HepG2 (cell line): Measurements from ENCODE around the gene GNPDA1. TPM values are rescaled to one million over a fixed set of nuclear protein-coding genes. Genes with fewer than 3 reads are reported as not detected.

Experiments used
- AKAP8 ChIP-seq: sonication (generic); formaldehyde crosslinking; IDR thresholded peaks from 2 replicates; pipeline ENCODE4 v1.5.1; 2020; ENCODE audit warnings: mild to moderate bottlenecking, missing genetic modification reagents
- ARNTL ChIP-seq: sonication (generic); formaldehyde crosslinking; IDR thresholded peaks from 2 replicates; pipeline ENCODE4 v1.4.0; 2020; ENCODE audit warnings: mild to moderate bottlenecking, missing genetic modification reagents
- GFI1 ChIP-seq: sonication (generic); formaldehyde crosslinking; IDR thresholded peaks from 2 replicates; pipeline ENCODE4 v1.5.0; 2020; ENCODE audit warnings: missing genetic modification reagents, mild to moderate bottlenecking, borderline replicate concordance
- PHF20 ChIP-seq: sonication (generic); formaldehyde crosslinking; IDR thresholded peaks from 2 replicates; pipeline ENCODE4 v1.5.0; 2020; ENCODE audit warnings: mild to moderate bottlenecking, missing genetic modification reagents
- SMAD3 ChIP-seq: sonication (generic); formaldehyde crosslinking; IDR thresholded peaks from 2 replicates; pipeline ENCODE4 v1.4.0; 2020; ENCODE audit warnings: missing genetic modification reagents
- SOX13 ChIP-seq, 3 experiments: fragments of 450-650 bp in 1 of 3; sonication (generic) in 1 of 3; formaldehyde crosslinking in 1 of 3; IDR thresholded peaks in 2 of 3; conservative IDR thresholded peaks in 1 of 3; 2 replicates each; pipeline versions ENCODE4 v1.5.0 to v1.6.1; 2016 to 2020; ENCODE audit warnings: antibody characterized with exemption in 1 of 3, mild to moderate bottlenecking in 1 of 3, missing compliant biosample characterization in 1 of 3, missing genetic modification reagents in 1 of 3, moderate library complexity in 1 of 3
- TSC22D2 ChIP-seq: sonication (generic); formaldehyde crosslinking; IDR thresholded peaks from 2 replicates; pipeline ENCODE4 v1.5.1; 2020; ENCODE audit warnings: missing genetic modification reagents, mild to moderate bottlenecking, borderline replicate concordance
- ZIK1 ChIP-seq: sonication (generic); formaldehyde crosslinking; IDR thresholded peaks from 2 replicates; pipeline ENCODE4 v1.5.0; 2020; ENCODE audit warnings: mild to moderate bottlenecking, low read depth, missing genetic modification reagents, borderline replicate concordance
- ZMAT3 ChIP-seq: sonication (generic); formaldehyde crosslinking; conservative IDR thresholded peaks from 2 replicates; pipeline ENCODE4 v1.7.0; 2021; ENCODE audit warnings: missing genetic modification reagents
- ZNF260 ChIP-seq: sonication (generic); formaldehyde crosslinking; IDR thresholded peaks from 2 replicates; pipeline ENCODE4 v1.4.0; 2020; ENCODE audit warnings: missing genetic modification reagents, low read depth, mild to moderate bottlenecking, borderline replicate concordance
- ZNF263 ChIP-seq: sonication (generic); formaldehyde crosslinking; IDR thresholded peaks from 2 replicates; pipeline ENCODE4 v1.4.0; 2020; ENCODE audit warnings: missing genetic modification reagents
- ZNF331 ChIP-seq: sonication (generic); formaldehyde crosslinking; IDR thresholded peaks from 2 replicates; pipeline ENCODE4 v1.4.0; 2020; ENCODE audit warnings: missing genetic modification reagents
- ZNF451 ChIP-seq: sonication (generic); formaldehyde crosslinking; IDR thresholded peaks from 2 replicates; pipeline ENCODE4 v1.5.0; 2020; ENCODE audit warnings: mild to moderate bottlenecking, missing genetic modification reagents
- ZNF501 ChIP-seq: sonication (generic); formaldehyde crosslinking; IDR thresholded peaks from 2 replicates; pipeline ENCODE4 v1.5.1; 2020; ENCODE audit warnings: mild to moderate bottlenecking, moderate library complexity, missing genetic modification reagents
- ZNF660 ChIP-seq: sonication (generic); formaldehyde crosslinking; IDR thresholded peaks from 2 replicates; pipeline ENCODE4 v1.5.1; 2020; ENCODE audit warnings: mild to moderate bottlenecking, low read depth, missing genetic modification reagents, borderline replicate concordance
- ZNF850 ChIP-seq: sonication (generic); formaldehyde crosslinking; conservative IDR thresholded peaks from 2 replicates; pipeline ENCODE4 v1.9.0; 2021; ENCODE audit warnings: mild to moderate bottlenecking, missing genetic modification reagents
- polyA plus RNA-seq, 8 experiments: library from polyadenylated mRNA; depleted of rRNA in 3 of 8; stranded (reverse) in 7 of 8; unstranded in 1 of 8; fragments of >200 nt; fragmentation: Illumina TruSeq in 4 of 8; extraction: Trizol in 4 of 8; gene quantifications; 2 replicates each; pipeline versions ENCODE4 v1.2.1 to v1.2.3, GENCODE V29; 2011 to 2016; ENCODE audit warnings: low read depth in 4 of 8, missing spikeins in 1 of 8, mixed read lengths in 1 of 8; ENCODE audit not compliant: insufficient read depth in 1 of 8
- total RNA-seq, 5 experiments: library from RNA; depleted of rRNA; stranded (reverse); fragments of >200 nt; fragmentation: Illumina TruSeq; extraction: Trizol; gene quantifications; 2 replicates each; pipeline ENCODE4 v1.2.3, GENCODE V29; 2016; ENCODE audit warnings: low read depth in 1 of 5
- TF ChIP-seq, protein P1 (sequence below): sonication (generic); formaldehyde crosslinking; conservative IDR thresholded peaks from 2 replicates; pipeline ENCODE4 v1.4.0; 2020; ENCODE audit warnings: missing genetic modification reagents
- TF ChIP-seq, protein P2 (sequence below): IDR thresholded peaks from 2 replicates; pipeline ENCODE4 v1.6.1; 2016; ENCODE audit warnings: mild to moderate bottlenecking
- TF ChIP-seq, protein P3 (sequence below): sonication (generic); formaldehyde crosslinking; IDR thresholded peaks from 2 replicates; pipeline ENCODE4 v1.8.1; 2023; ENCODE audit warnings: mild to moderate bottlenecking, moderate library complexity, missing genetic modification reagents
- TF ChIP-seq, protein P4 (sequence below): sonication (generic); formaldehyde crosslinking; conservative IDR thresholded peaks from 2 replicates; pipeline ENCODE4 v1.8.0; 2022; ENCODE audit warnings: mild to moderate bottlenecking, moderate library complexity, missing genetic modification reagents
- TF ChIP-seq, protein P5 (sequence below): sonication (generic); formaldehyde crosslinking; IDR thresholded peaks from 2 replicates; pipeline ENCODE4 v1.5.0; 2020; ENCODE audit warnings: mild to moderate bottlenecking, missing genetic modification reagents, borderline replicate concordance

The GNPDA1 gene
- total and polyA plus RNA-seq, 2 of the 13 experiments (the other 11 are each of a cell fraction or from before 2014, with no cell fraction given), result 6.0 to 54.1 TPM

DNA sequence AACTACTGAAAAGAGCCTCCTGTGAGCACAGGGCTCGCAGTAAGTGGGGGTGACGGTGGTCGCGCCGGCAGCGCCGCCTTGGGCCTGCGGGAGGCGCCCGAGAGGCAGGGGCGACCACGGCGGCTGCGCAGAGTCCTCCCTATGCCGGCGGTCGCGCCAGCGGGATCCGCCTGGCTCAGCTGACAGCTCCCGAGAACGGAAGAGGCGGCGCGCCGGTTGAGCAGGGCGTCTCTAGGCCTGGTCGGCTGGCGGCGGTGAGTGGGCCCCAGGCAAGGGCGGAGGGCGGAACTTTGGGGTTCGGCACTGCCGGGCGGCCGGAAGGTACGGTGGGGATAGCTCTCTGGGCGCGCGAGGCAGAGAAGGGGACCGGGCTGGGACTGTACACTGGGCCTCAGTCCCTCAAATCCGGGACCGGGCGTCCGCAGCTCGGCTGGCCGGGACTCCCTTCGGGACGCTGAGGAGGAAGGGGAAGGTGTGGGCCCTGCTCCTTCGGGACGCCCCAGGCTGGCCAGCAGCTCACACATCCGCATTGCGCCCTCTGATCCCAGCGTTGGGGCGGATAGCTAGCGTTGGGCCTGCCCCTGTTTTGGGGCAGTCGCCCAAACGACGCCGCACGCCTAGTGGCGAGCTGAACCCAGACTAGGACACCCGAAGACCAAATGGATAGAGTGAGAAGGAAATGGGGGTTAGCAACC lies 43.8 kb downstream of the GNPDA1 start, which contains the start of gene RNF14 (continued):
- TF ChIP-seq, protein P1, sequence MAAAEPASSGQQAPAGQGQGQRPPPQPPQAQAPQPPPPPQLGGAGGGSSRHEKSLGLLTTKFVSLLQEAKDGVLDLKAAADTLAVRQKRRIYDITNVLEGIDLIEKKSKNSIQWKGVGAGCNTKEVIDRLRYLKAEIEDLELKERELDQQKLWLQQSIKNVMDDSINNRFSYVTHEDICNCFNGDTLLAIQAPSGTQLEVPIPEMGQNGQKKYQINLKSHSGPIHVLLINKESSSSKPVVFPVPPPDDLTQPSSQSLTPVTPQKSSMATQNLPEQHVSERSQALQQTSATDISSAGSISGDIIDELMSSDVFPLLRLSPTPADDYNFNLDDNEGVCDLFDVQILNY (CRISPR knock-in tag), result 0 out of 2 replicates have a peak, but pooled peaks have one; percentile 29
- TF ChIP-seq ZIK1 (CRISPR knock-in tag) (peak; percentile 65; the same call in 1 of the 2 replicates), ZNF451 (CRISPR knock-in tag) (0 out of 2 replicates have a peak, but pooled peaks have one; percentile 37), TSC22D2 (CRISPR knock-in tag) (0 out of 2 replicates have a peak, but pooled peaks have one; percentile 15), AKAP8 (CRISPR knock-in tag) (peak; percentile 27; the same call in 1 of the 2 replicates), SMAD3 (CRISPR knock-in tag) (peak; percentile 51; the same call in 1 of the 2 replicates), ZNF331 (CRISPR knock-in tag) (peak; percentile 78; the same call in 1 of the 2 replicates), SOX13 (IDR thresholded peaks at IDR 0.05) (no peak), SOX13 (CRISPR knock-in tag; conservative IDR thresholded peaks at IDR 0.05 in 1 of 2, IDR thresholded peaks at IDR 0.05 in 1 of 2) (peak in 1 of 2 experiments; percentile 47; a peak in 2 of 4 replicates), GFI1 (CRISPR knock-in tag) (no peak), ZNF501 (CRISPR knock-in tag) (peak; percentile 98), ARNTL (CRISPR knock-in tag) (peak; percentile 52; the same call in 1 of the 2 replicates), PHF20 (CRISPR knock-in tag) (peak; percentile 92), ZMAT3 (CRISPR knock-in tag) (peak; percentile 96), ZNF850 (0 out of 2 replicates have a peak, but pooled peaks have one; percentile 58), ZNF660 (CRISPR knock-in tag) (no peak), ZNF263 (CRISPR knock-in tag) (peak; percentile 98), ZNF260 (CRISPR knock-in tag) (no peak)
- TF ChIP-seq, protein P2, sequence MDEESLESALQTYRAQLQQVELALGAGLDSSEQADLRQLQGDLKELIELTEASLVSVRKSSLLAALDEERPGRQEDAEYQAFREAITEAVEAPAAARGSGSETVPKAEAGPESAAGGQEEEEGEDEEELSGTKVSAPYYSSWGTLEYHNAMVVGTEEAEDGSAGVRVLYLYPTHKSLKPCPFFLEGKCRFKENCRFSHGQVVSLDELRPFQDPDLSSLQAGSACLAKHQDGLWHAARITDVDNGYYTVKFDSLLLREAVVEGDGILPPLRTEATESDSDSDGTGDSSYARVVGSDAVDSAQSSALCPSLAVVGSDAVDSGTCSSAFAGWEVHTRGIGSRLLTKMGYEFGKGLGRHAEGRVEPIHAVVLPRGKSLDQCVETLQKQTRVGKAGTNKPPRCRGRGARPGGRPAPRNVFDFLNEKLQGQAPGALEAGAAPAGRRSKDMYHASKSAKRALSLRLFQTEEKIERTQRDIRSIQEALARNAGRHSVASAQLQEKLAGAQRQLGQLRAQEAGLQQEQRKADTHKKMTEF, result peak; percentile 89
- TF ChIP-seq, protein P3, sequence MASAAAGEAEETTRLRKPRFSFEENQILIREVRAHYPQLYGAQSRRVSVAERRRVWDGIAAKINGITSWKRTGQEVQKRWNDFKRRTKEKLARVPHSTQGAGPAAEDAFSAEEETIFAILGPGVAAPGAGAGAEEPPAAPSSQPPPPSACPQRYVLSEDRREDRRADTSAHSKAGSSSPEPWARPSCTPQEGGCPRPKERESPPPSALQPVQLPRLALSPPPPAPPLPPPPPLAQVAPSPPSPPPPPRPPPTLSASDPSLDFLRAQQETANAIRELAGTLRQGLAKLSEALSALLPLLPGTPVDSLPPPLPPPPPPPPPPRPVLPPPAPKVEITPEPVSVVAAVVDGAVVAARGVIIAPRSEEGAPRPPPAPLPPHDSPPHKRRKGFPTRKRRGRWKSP (CRISPR knock-in tag), result peak; percentile 80; the same call in 1 of the 2 replicates
- TF ChIP-seq, protein P4, sequence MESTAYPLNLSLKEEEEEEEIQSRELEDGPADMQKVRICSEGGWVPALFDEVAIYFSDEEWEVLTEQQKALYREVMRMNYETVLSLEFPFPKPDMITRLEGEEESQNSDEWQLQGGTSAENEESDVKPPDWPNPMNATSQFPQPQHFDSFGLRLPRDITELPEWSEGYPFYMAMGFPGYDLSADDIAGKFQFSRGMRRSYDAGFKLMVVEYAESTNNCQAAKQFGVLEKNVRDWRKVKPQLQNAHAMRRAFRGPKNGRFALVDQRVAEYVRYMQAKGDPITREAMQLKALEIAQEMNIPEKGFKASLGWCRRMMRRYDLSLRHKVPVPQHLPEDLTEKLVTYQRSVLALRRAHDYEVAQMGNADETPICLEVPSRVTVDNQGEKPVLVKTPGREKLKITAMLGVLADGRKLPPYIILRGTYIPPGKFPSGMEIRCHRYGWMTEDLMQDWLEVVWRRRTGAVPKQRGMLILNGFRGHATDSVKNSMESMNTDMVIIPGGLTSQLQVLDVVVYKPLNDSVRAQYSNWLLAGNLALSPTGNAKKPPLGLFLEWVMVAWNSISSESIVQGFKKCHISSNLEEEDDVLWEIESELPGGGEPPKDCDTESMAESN (CRISPR knock-in tag), result peak; percentile 86
- TF ChIP-seq, protein P5, sequence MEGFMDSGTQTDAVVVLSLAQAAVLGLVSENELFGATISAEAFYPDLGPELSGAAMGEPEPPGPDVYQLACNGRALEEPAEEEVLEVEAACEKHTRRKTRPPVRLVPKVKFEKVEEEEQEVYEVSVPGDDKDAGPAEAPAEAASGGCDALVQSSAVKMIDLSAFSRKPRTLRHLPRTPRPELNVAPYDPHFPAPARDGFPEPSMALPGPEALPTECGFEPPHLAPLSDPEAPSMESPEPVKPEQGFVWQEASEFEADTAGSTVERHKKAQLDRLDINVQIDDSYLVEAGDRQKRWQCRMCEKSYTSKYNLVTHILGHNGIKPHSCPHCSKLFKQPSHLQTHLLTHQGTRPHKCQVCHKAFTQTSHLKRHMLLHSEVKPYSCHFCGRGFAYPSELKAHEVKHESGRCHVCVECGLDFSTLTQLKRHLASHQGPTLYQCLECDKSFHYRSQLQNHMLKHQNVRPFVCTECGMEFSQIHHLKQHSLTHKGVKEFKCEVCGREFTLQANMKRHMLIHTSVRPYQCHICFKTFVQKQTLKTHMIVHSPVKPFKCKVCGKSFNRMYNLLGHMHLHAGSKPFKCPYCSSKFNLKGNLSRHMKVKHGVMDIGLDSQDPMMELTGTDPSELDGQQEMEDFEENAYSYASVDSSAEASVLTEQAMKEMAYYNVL (CRISPR knock-in tag), result peak; percentile 40; the same call in 1 of the 2 replicates
